IMR-90 (cell line): ENCODE measurements around the gene SLC19A1. TPM values are rescaled to one million over a fixed set of nuclear protein-coding genes. Genes with fewer than 3 reads are reported as not detected.

ENCODE experiments used
- ATAC-seq: fragments of 200-7000 bp; cut with Tn5 transposase; 2 replicates; pipeline ENCODE4 v1.9.1; 2020; ENCODE audit warnings: low read depth, mild to moderate bottlenecking, moderate library complexity
- BruUV-seq: library from RNA; stranded (reverse); fragments of 400-500 nt; replicated peaks from 2 replicates; lab custom pipeline; 2021; lab: Mats Ljungman, UMichigan
- CTCF ChIA-PET: fragments of 300-600 bp; formaldehyde crosslinking; extraction: SDS; loops from one replicate; lab custom pipeline; 2021; ENCODE audit warnings: antibody characterized with exemption; lab: Yijun Ruan, JAX
- POLR2A ChIA-PET: fragments of 300-600 bp; sonication (Branson Sonifier 250); formaldehyde crosslinking; loops from one replicate; lab custom pipeline; 2022; ENCODE audit warnings: antibody characterized with exemption; ENCODE audit not compliant: unreplicated experiment; lab: Charles Lee
- DNase-seq: peaks from one replicate; pipeline ENCODE4 v3.0.0; 2013
- H2AFZ ChIP-seq: replicated peaks from 2 replicates; pipeline ENCODE3; 2013; ENCODE audit warnings: low read length, mild to moderate bottlenecking; ENCODE audit not compliant: poor library complexity
- H2AK5ac ChIP-seq: 2 replicates; pipeline ENCODE4 v1.6.1; 2013; ENCODE audit warnings: low read depth, low read length, inconsistent platforms
- H2AK9ac ChIP-seq: replicated peaks from 2 replicates; pipeline ENCODE3; 2013; ENCODE audit warnings: mild to moderate bottlenecking, low read depth, low read length, moderate library complexity; ENCODE audit not compliant: poor library complexity
- H2BK120ac ChIP-seq: 2 replicates; pipeline ENCODE4 v1.6.1; 2013; ENCODE audit warnings: low read depth, low read length, inconsistent platforms
- H2BK15ac ChIP-seq: 3 replicates; pipeline ENCODE4 v1.6.1; 2013; ENCODE audit warnings: low read depth, low read length, inconsistent platforms
- H2BK20ac ChIP-seq: 2 replicates; pipeline ENCODE4 v1.6.1; 2013; ENCODE audit warnings: low read depth, mild to moderate bottlenecking, inconsistent platforms, low read length, moderate library complexity
- H2BK5ac ChIP-seq: 2 replicates; pipeline ENCODE4 v1.6.1; 2013; ENCODE audit warnings: mild to moderate bottlenecking, low read depth, low read length, inconsistent platforms; ENCODE audit not compliant: poor library complexity, severe bottlenecking
- H3K14ac ChIP-seq: replicated peaks from 2 replicates; pipeline ENCODE4 v1.6.1; 2013; ENCODE audit warnings: low read depth, low read length, inconsistent platforms
- H3K18ac ChIP-seq: 2 replicates; pipeline ENCODE4 v1.6.1; 2013; ENCODE audit warnings: low read depth, low read length, control low read depth
- H3K23ac ChIP-seq: 2 replicates; pipeline ENCODE4 v1.6.1; 2013; ENCODE audit warnings: low read depth, low read length, inconsistent platforms
- H3K27ac ChIP-seq: 2 replicates; pipeline ENCODE4 v1.5.1; 2013; ENCODE audit warnings: mild to moderate bottlenecking, control low read depth, low read length; ENCODE audit not compliant: insufficient read depth
- H3K27me3 ChIP-seq: 2 replicates; pipeline ENCODE4 v1.6.1; 2013; ENCODE audit warnings: low read length; ENCODE audit not compliant: control insufficient read depth, insufficient read depth
- H3K36me3 ChIP-seq: 2 replicates; pipeline ENCODE4 v1.6.1; 2013; ENCODE audit warnings: low read length, mixed read lengths; ENCODE audit not compliant: control insufficient read depth, insufficient read depth
- H3K4ac ChIP-seq: 2 replicates; pipeline ENCODE4 v1.6.1; 2013; ENCODE audit warnings: low read depth, low read length, inconsistent platforms
- H3K4me1 ChIP-seq: 2 replicates; pipeline ENCODE4 v1.6.1; 2013; ENCODE audit warnings: low read length, mixed read lengths; ENCODE audit not compliant: control insufficient read depth, insufficient read depth
- H3K4me2 ChIP-seq: 2 replicates; pipeline ENCODE4 v1.6.1; 2013; ENCODE audit warnings: low read depth, mild to moderate bottlenecking, control low read depth, low read length, moderate library complexity
- H3K4me3 ChIP-seq: 2 replicates; pipeline ENCODE4 v1.5.1; 2013; ENCODE audit warnings: low read depth, mild to moderate bottlenecking, control low read depth, low read length, moderate library complexity; ENCODE audit not compliant: insufficient read depth
- H3K56ac ChIP-seq: 2 replicates; pipeline ENCODE4 v1.6.1; 2013; ENCODE audit warnings: low read length, inconsistent platforms; ENCODE audit not compliant: insufficient read depth; ENCODE audit errors: extremely low read depth
- H3K79me1 ChIP-seq, 2 experiments: 2 replicates each; pipeline ENCODE4 v1.6.1; 2013; ENCODE audit warnings: low read length in 2 of 2, inconsistent platforms in 1 of 2, low read depth in 1 of 2
- H3K9ac ChIP-seq: 2 replicates; pipeline ENCODE4 v1.6.1; 2013; ENCODE audit warnings: low read depth, low read length, control low read depth
- H3K9me1 ChIP-seq: 2 replicates; pipeline ENCODE4 v1.6.1; 2013; ENCODE audit warnings: low read length, inconsistent platforms; ENCODE audit not compliant: insufficient read depth
- H3K9me3 ChIP-seq: 2 replicates; pipeline ENCODE4 v1.6.1; 2013; ENCODE audit warnings: low read length; ENCODE audit not compliant: control insufficient read depth, insufficient read depth
- H4K20me1 ChIP-seq: 2 replicates; pipeline ENCODE4 v1.6.1; 2013; ENCODE audit warnings: low read length, inconsistent platforms; ENCODE audit not compliant: insufficient read depth
- H4K5ac ChIP-seq: 2 replicates; pipeline ENCODE4 v1.6.1; 2013; ENCODE audit warnings: mild to moderate bottlenecking, low read depth, low read length, control low read depth
- H4K8ac ChIP-seq, 2 experiments: 2 replicates each; pipeline ENCODE4 v1.6.1; 2013; ENCODE audit warnings: low read depth in 2 of 2, low read length in 2 of 2, control low read depth in 1 of 2, inconsistent platforms in 1 of 2
- H4K91ac ChIP-seq: 2 replicates; pipeline ENCODE4 v1.6.1; 2013; ENCODE audit warnings: low read depth, low read length, inconsistent platforms; ENCODE audit not compliant: insufficient read depth
- BHLHE40 ChIP-seq: fragments of 150-350 bp; IDR thresholded peaks from 2 replicates; pipeline ENCODE4 v1.6.1; 2016; ENCODE audit warnings: mild to moderate bottlenecking, low read depth, low read length
- CEBPB ChIP-seq: IDR thresholded peaks from 2 replicates; pipeline ENCODE4 v1.6.1; 2012; ENCODE audit warnings: low read depth, low read length, improper control_type of control experiment
- CHD1 ChIP-seq: IDR thresholded peaks from 2 replicates; pipeline ENCODE4 v1.6.1; 2012; ENCODE audit warnings: low read depth, low read length, improper control_type of control experiment
- CTCF ChIP-seq: conservative IDR thresholded peaks from 2 replicates; pipeline ENCODE4 v1.5.1; 2012; ENCODE audit warnings: mild to moderate bottlenecking, low read depth, low read length, improper control_type of control experiment
- FOS ChIP-seq: fragments of 150-350 bp; IDR thresholded peaks from 2 replicates; pipeline ENCODE4 v1.6.1; 2016; ENCODE audit warnings: low read depth, low read length
- MAFK ChIP-seq: IDR thresholded peaks from 2 replicates; pipeline ENCODE4 v1.6.1; 2012; ENCODE audit warnings: low read depth, low read length, improper control_type of control experiment
- MAZ ChIP-seq: IDR thresholded peaks from 2 replicates; pipeline ENCODE4 v1.6.1; 2012; ENCODE audit warnings: low read depth, mild to moderate bottlenecking, low read length, improper control_type of control experiment, moderate library complexity, borderline replicate concordance
- MXI1 ChIP-seq: IDR thresholded peaks from 2 replicates; pipeline ENCODE4 v1.6.1; 2012; ENCODE audit warnings: low read depth, mild to moderate bottlenecking, low read length, moderate library complexity, borderline replicate concordance
- NFE2L2 ChIP-seq: fragments of 150-350 bp; IDR thresholded peaks from 2 replicates; pipeline ENCODE4 v1.6.1; 2016; ENCODE audit warnings: low read depth, mild to moderate bottlenecking, low read length
- POLR2A ChIP-seq: IDR thresholded peaks from 2 replicates; pipeline ENCODE4 v1.6.1; 2012; ENCODE audit warnings: mild to moderate bottlenecking, low read depth, low read length
- RAD21 ChIP-seq: IDR thresholded peaks from 2 replicates; pipeline ENCODE4 v1.6.1; 2012; ENCODE audit warnings: low read length, improper control_type of control experiment
- RCOR1 ChIP-seq: IDR thresholded peaks from 2 replicates; pipeline ENCODE4 v1.6.1; 2012; ENCODE audit warnings: mild to moderate bottlenecking, low read length, improper control_type of control experiment; ENCODE audit not compliant: insufficient replicate concordance
- RFX5 ChIP-seq: IDR thresholded peaks from 2 replicates; pipeline ENCODE4 v1.8.0; 2012; ENCODE audit warnings: low read depth, mild to moderate bottlenecking, low read length, moderate library complexity
- USF2 ChIP-seq: fragments of 150-350 bp; IDR thresholded peaks from 2 replicates; pipeline ENCODE4 v1.6.1; 2017; ENCODE audit warnings: mild to moderate bottlenecking, antibody characterized with exemption, low read length, low read depth
- WGBS, 2 experiments: methylation state at CpG; one replicate each; pipeline versions ENCODE4 v1.1.5 to v1.1.7; 2013; ENCODE audit warnings: missing lambda C conversion rate in 2 of 2; ENCODE audit not compliant: insufficient read length in 1 of 2; ENCODE audit errors: extremely low coverage in 2 of 2; 5-methylcytosine and 5-hydroxymethylcytosine counted together
- dilution Hi-C: fragments of 300-500 bp; cut with HindIII; formaldehyde crosslinking; loops from one replicate; pipeline ENCODE4 v1.14.3; 2018; ENCODE audit warnings: low sequenced_read_pairs; ENCODE audit not compliant: unreplicated experiment
- in situ Hi-C: fragments of 300-500 bp; cut with MboI; formaldehyde crosslinking; loops from 3 replicates; pipeline ENCODE4 v1.14.3; 2019; ENCODE audit warnings: low sequenced_read_pairs, inconsistent platforms, mixed read lengths
- intact Hi-C: fragments of 100-400 bp; cut with micrococcal nuclease; formaldehyde crosslinking; loops from 2 replicates; pipeline ENCODE4 v1.10.0; 2022
- polyA plus RNA-seq, 3 experiments: library from polyadenylated mRNA; depleted of rRNA; stranded (reverse); fragments of >200 nt; gene quantifications; 2 replicates each; pipeline ENCODE4 v1.2.3, GENCODE V29; 2012; ENCODE audit warnings: low replicate concordance in 1 of 3
- total RNA-seq: library from RNA; depleted of rRNA; stranded (reverse); fragments of >200 nt; gene quantifications from 2 replicates; pipeline ENCODE4 v1.2.3, GENCODE V29; 2012
- TF ChIP-seq, protein P1 (sequence below): fragments of 150-350 bp; IDR thresholded peaks from 2 replicates; pipeline ENCODE4 v1.6.1; 2016; ENCODE audit warnings: low read depth, mild to moderate bottlenecking, low read length, moderate library complexity, borderline replicate concordance

SLC19A1 gene
- total and polyA plus RNA-seq, 2 of the 4 experiments (the other 2 are of a cell fraction): 2.2 to 16.2 TPM

- H3K9me3 ChIP-seq: peaks cover 2% of the 10 kb centered on the region; the same call in 1 of the 2 replicates
- ChIA-PET CTCF (no interaction called here), POLR2A (no interaction called here)
- H3K79me1 ChIP-seq: peaks cover 26 to 75% of the 10 kb centered on the region in 2 experiments
- no TSS peak for BruUV-seq
- H2BK120ac ChIP-seq: no peak overlapping the region
- intact Hi-C loops: no loop called here
- peaks cover 54% of the 10 kb centered on the region for H3K4me1 ChIP-seq
- H3K18ac ChIP-seq: no peak overlapping the region
- H3K9me1 ChIP-seq: peaks cover 31% of the 10 kb centered on the region
- no peak overlapping the region for H3K14ac ChIP-seq
- TF ChIP-seq CTCF (no peak), CEBPB (no peak), MAZ (no peak), MAFK (no peak), POLR2A (no peak), RAD21 (no peak), FOS (no peak), USF2 (no peak), CHD1 (no peak), RFX5 (no peak), RCOR1 (no peak), MXI1 (no peak), NFE2L2 (no peak), BHLHE40 (no peak)
- TF ChIP-seq, protein P1, sequence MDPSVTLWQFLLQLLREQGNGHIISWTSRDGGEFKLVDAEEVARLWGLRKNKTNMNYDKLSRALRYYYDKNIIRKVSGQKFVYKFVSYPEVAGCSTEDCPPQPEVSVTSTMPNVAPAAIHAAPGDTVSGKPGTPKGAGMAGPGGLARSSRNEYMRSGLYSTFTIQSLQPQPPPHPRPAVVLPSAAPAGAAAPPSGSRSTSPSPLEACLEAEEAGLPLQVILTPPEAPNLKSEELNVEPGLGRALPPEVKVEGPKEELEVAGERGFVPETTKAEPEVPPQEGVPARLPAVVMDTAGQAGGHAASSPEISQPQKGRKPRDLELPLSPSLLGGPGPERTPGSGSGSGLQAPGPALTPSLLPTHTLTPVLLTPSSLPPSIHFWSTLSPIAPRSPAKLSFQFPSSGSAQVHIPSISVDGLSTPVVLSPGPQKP: no peak
- DNase-seq (no peak), ATAC-seq (no peak)
- H3K27me3 ChIP-seq: no peaks in the 10 kb centered on the region
- no peak overlapping the region for H3K9ac ChIP-seq
- H3K36me3 ChIP-seq: peaks cover 15% of the 10 kb centered on the region; the same call in 1 of the 2 replicates
- H3K23ac ChIP-seq: no peak overlapping the region
- H3K4me2 ChIP-seq: no peak overlapping the region
- no peak overlapping the region for H3K4me3 ChIP-seq
- no peak overlapping the region for H2AK9ac ChIP-seq
- H4K91ac ChIP-seq: peak overlapping the region; percentile 24; the same call in 1 of the 2 replicates
- no peak overlapping the region for H2BK20ac ChIP-seq
- no peak overlapping the region for H2BK5ac ChIP-seq
- dilution Hi-C loops: no loop called here
- H2BK15ac ChIP-seq: no peak overlapping the region
- H2AK5ac ChIP-seq: no peak overlapping the region
- no CpG with 5 or more reads among the region's 9 CpGs for WGBS, 2 experiments
- H3K27ac ChIP-seq: no peak overlapping the region
- peaks cover 43% of the 10 kb centered on the region for H4K20me1 ChIP-seq
- no peak overlapping the region for H4K8ac ChIP-seq
- no peak overlapping the region; the same call in 1 of the 2 replicates for H3K4ac ChIP-seq
- H3K56ac ChIP-seq: no peak overlapping the region
- in situ Hi-C loops: no loop called here
- H4K5ac ChIP-seq: no peak overlapping the region
- no peak overlapping the region for H2AFZ ChIP-seq
Observed at GRCh38 chr21:45457832-45458172, 84.4 kb downstream of the SLC19A1 start.
